H1 (cell line): ENCODE measurements around the gene NUP210L. TPM values are rescaled to one million over a fixed set of nuclear protein-coding genes. Genes with fewer than 3 reads are reported as not detected.

Source experiments
- ASH2L ChIP-seq: fragments of 200-600, 300-600 bp; sonication (generic); IDR thresholded peaks from one replicate; pipeline ENCODE4 v1.7.1; 2017; ENCODE audit warnings: low read length
- CEBPB ChIP-seq: IDR thresholded peaks from 2 replicates; pipeline ENCODE4 v1.6.1; 2012; ENCODE audit warnings: low read depth, low read length
- CHD7 ChIP-seq: fragments of 300-600 bp; sonication (generic); IDR thresholded peaks from 2 replicates; pipeline ENCODE4 v1.7.1; 2012; ENCODE audit warnings: low read length, moderate library complexity, mild to moderate bottlenecking, inconsistent platforms; ENCODE audit not compliant: insufficient replicate concordance
- CREB1 ChIP-seq: IDR thresholded peaks from 2 replicates; pipeline ENCODE4 v1.6.1; 2012; ENCODE audit warnings: inconsistent platforms
- CTBP2 ChIP-seq: IDR thresholded peaks from 2 replicates; pipeline ENCODE4 v1.7.0; 2011; ENCODE audit warnings: borderline replicate concordance, mild to moderate bottlenecking, moderate library complexity, mixed read lengths, low read length; ENCODE audit not compliant: insufficient read depth, insufficient read length
- HDAC2 ChIP-seq, 2 experiments: fragments of 300-600 bp in 1 of 2; sonication (generic) in 1 of 2; IDR thresholded peaks; 2 replicates each; pipeline ENCODE4 v1.6.1; 2011 to 2012; ENCODE audit warnings: low read depth in 2 of 2, low read length in 2 of 2, mild to moderate bottlenecking in 2 of 2, moderate library complexity in 2 of 2, borderline replicate concordance in 1 of 2, inconsistent platforms in 1 of 2
- JUN ChIP-seq: IDR thresholded peaks from 2 replicates; pipeline ENCODE4 v1.6.1; 2011; ENCODE audit warnings: low read depth, mild to moderate bottlenecking, improper control_type of control experiment, low read length
- SIRT6 ChIP-seq: IDR thresholded peaks from one replicate; pipeline ENCODE4 v1.7.1; 2012; ENCODE audit warnings: low read length, inconsistent platforms
- SIX5 ChIP-seq: IDR thresholded peaks from 2 replicates; pipeline ENCODE4 v1.6.1; 2011; ENCODE audit warnings: mild to moderate bottlenecking, low read depth, low read length
- SP2 ChIP-seq: IDR thresholded peaks from 2 replicates; pipeline ENCODE4 v1.6.1; 2012; ENCODE audit warnings: mild to moderate bottlenecking, low read length, inconsistent platforms
- SRF ChIP-seq: IDR thresholded peaks from 2 replicates; pipeline ENCODE4 v1.6.1; 2011; ENCODE audit warnings: mild to moderate bottlenecking, low read depth, low read length, moderate library complexity
- TEAD4 ChIP-seq: IDR thresholded peaks from 2 replicates; pipeline ENCODE4 v1.6.1; 2012; ENCODE audit warnings: low read depth, low read length, inconsistent platforms, mixed read lengths
- polyA plus RNA-seq, 7 experiments: library from polyadenylated mRNA; depleted of rRNA in 3 of 7; stranded (reverse) in 5 of 7; unstranded in 2 of 7; fragments of >200 nt in 5 of 7; fragments of 200-250 nt in 2 of 7; gene quantifications; 1 replicate in 5 of 7; 2 replicates in 1 of 7; 4 replicates in 1 of 7; pipeline versions ENCODE4 v1.2.1 to v1.2.3, GENCODE V29; 2011 to 2013; ENCODE audit warnings: missing spikeins in 2 of 7, mixed read lengths in 2 of 7
- total RNA-seq: library from RNA; stranded (reverse); fragmentation: NEBNext Ultra II Directional; extraction: Animal tissue kit (Norgen Biotek cat#: 25700); gene quantifications from 2 replicates; pipeline ENCODE4 v1.2.1, GENCODE V29; 2021
- TF ChIP-seq, protein P1 (sequence below): IDR thresholded peaks from 2 replicates; pipeline ENCODE4 v1.6.1; 2012; ENCODE audit warnings: inconsistent platforms

The NUP210L gene
- total and polyA plus RNA-seq, 2 of the 8 experiments (the other 6 are each of a cell fraction or from before 2014, with no cell fraction given): not detected

GRCh38 chr1:153973071-153973470 is 181.8 kb downstream of the NUP210L start (continued):
- TF ChIP-seq CHD7: no peak
- no peak for TF ChIP-seq SRF
- no peak for TF ChIP-seq SIRT6
- TF ChIP-seq SP2: no peak
- TF ChIP-seq TEAD4: no peak
- TF ChIP-seq JUN: no peak
- no peak for TF ChIP-seq CTBP2
- TF ChIP-seq CEBPB: no peak
- TF ChIP-seq HDAC2 (IDR thresholded peaks at IDR 0.05; ENCODE audit: borderline replicate concordance in 1 of 2, low read depth in 2 of 2, low read length in 2 of 2): no peak
- no peak for TF ChIP-seq SIX5
- no peak for TF ChIP-seq ASH2L
- TF ChIP-seq, protein P1, sequence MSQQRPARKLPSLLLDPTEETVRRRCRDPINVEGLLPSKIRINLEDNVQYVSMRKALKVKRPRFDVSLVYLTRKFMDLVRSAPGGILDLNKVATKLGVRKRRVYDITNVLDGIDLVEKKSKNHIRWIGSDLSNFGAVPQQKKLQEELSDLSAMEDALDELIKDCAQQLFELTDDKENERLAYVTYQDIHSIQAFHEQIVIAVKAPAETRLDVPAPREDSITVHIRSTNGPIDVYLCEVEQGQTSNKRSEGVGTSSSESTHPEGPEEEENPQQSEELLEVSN: no peak
- no peak for TF ChIP-seq CREB1
